NCI-H510A (cell line): ENCODE measurements around the gene RTP1.
"Not testable (repeated sequence)": the region's sequence is repeated elsewhere in the genome, so short reads cannot be mapped to it uniquely, and the experiment has no call there.

Source experiments
- DNase-seq: peaks from one replicate; lab custom pipeline; 2025; lab: John Stamatoyannopoulos, UW

RTP1 gene

GRCh38 chr3:187198490-187198889 lies 1.2 kb downstream of the RTP1 start:
- no peak for DNase-seq

GRCh38 chr3:187199463-187200050 lies 2.3 kb downstream of the RTP1 start:
- not testable (repeated sequence) for DNase-seq

- no peak for DNase-seq
Observed at GRCh38 chr3:187205683-187206082, 8.4 kb downstream of the RTP1 start.

- no peak for DNase-seq
Observed at GRCh38 chr3:187207062-187207461, 9.8 kb downstream of the RTP1 start.

GRCh38 chr3:187207624-187208023 lies 10.3 kb downstream of the RTP1 start:
- DNase-seq = no peak

- no peak for DNase-seq
Observed at GRCh38 chr3:187208159-187208558, 10.9 kb downstream of the RTP1 start.

GRCh38 chr3:187209491-187209890 lies 12.2 kb downstream of the RTP1 start:
- no peak for DNase-seq

- DNase-seq = no peak
Observed at GRCh38 chr3:187210091-187210490, 12.8 kb downstream of the RTP1 start.

GRCh38 chr3:187210545-187211327 lies 13.4 kb downstream of the RTP1 start:
- DNase-seq = no peak

- no peak for DNase-seq
Observed at GRCh38 chr3:187211532-187212195, 14.4 kb downstream of the RTP1 start.

GRCh38 chr3:187212196-187212545 lies 14.9 kb downstream of the RTP1 start:
- DNase-seq = no peak

- no peak for DNase-seq
Observed at GRCh38 chr3:187212705-187213104, 15.4 kb downstream of the RTP1 start.

GRCh38 chr3:187213616-187214015 lies 16.3 kb downstream of the RTP1 start:
- DNase-seq = no peak

GRCh38 chr3:187215460-187215859 lies 18.2 kb downstream of the RTP1 start:
- DNase-seq = no peak

- DNase-seq = no peak
Observed at GRCh38 chr3:187222801-187223200, 25.5 kb downstream of the RTP1 start.

GRCh38 chr3:187223799-187224198 lies 26.5 kb downstream of the RTP1 start:
- DNase-seq = no peak

- no peak for DNase-seq
Observed at GRCh38 chr3:187227658-187228258, 30.5 kb downstream of the RTP1 start.

- no peak for DNase-seq
Observed at GRCh38 chr3:187228740-187229139, 31.5 kb downstream of the RTP1 start.

- no peak for DNase-seq
Observed at GRCh38 chr3:187230011-187230410, 32.7 kb downstream of the RTP1 start.

- DNase-seq = no peak
Observed at GRCh38 chr3:187236962-187237361, 39.7 kb downstream of the RTP1 start.

GRCh38 chr3:187237741-187238140 lies 40.5 kb downstream of the RTP1 start:
- DNase-seq = no peak

GRCh38 chr3:187238239-187238638 lies 41.0 kb downstream of the RTP1 start:
- no peak for DNase-seq

- not testable (repeated sequence) for DNase-seq
Observed at GRCh38 chr3:187238835-187239234, 41.5 kb downstream of the RTP1 start.
